Neural progenitor cell (in vitro differentiated cells): ENCODE results near the gene NHLH1. TPM values are rescaled to one million over a fixed set of nuclear protein-coding genes. Genes with fewer than 3 reads are reported as not detected.

Experiments used
- DNase-seq: peaks from one replicate; pipeline ENCODE4 v3.0.0-alpha.2; 2016; ENCODE audit warnings: low spot score
- H2AFZ ChIP-seq: fragments of 200-600 bp; sonication (generic); replicated peaks from 2 replicates; pipeline ENCODE4 v1.6.1; 2016; ENCODE audit warnings: antibody characterized with exemption
- H3F3A ChIP-seq: fragments of 200-600 bp; sonication (generic); 2 replicates; pipeline ENCODE4 v1.6.1; 2016; ENCODE audit warnings: antibody characterized with exemption, low read depth
- H3K27ac ChIP-seq: fragments of 200-600 bp; sonication (generic); 2 replicates; pipeline ENCODE4 v1.5.1; 2016; ENCODE audit warnings: mild to moderate bottlenecking
- H3K27me3 ChIP-seq: fragments of 200-600 bp; sonication (generic); 2 replicates; pipeline ENCODE4 v1.6.1; 2016; ENCODE audit warnings: mild to moderate bottlenecking, moderate library complexity
- H3K36me3 ChIP-seq: fragments of 200-600 bp; sonication (generic); 2 replicates; pipeline ENCODE4 v1.5.1; 2016
- H3K4me1 ChIP-seq: fragments of 200-600 bp; sonication (generic); 2 replicates; pipeline ENCODE4 v1.6.1; 2016; ENCODE audit warnings: mixed run types
- H3K4me2 ChIP-seq: fragments of 200-600 bp; sonication (generic); 2 replicates; pipeline ENCODE4 v1.6.1; 2016
- H3K4me3 ChIP-seq: fragments of 200-600 bp; sonication (generic); 2 replicates; pipeline ENCODE4 v1.5.1; 2016
- H3K79me2 ChIP-seq: fragments of 200-600 bp; sonication (generic); 2 replicates; pipeline ENCODE4 v1.6.1; 2016; ENCODE audit warnings: low read depth
- H3K9ac ChIP-seq: fragments of 200-600 bp; sonication (generic); 2 replicates; pipeline ENCODE4 v1.6.1; 2016
- H3K9me3 ChIP-seq: fragments of 200-600 bp; sonication (generic); 2 replicates; pipeline ENCODE4 v1.5.1; 2016; ENCODE audit warnings: low read depth
- H4K20me1 ChIP-seq: fragments of 200-600 bp; sonication (generic); 2 replicates; pipeline ENCODE4 v1.6.1; 2016; ENCODE audit warnings: low read depth
- H3K27ac Mint-ChIP-seq: 3 replicates; pipeline ENCODE4 v1.8.0; 2021; ENCODE audit warnings: mixed read lengths
- H3K27me3 Mint-ChIP-seq: 2 replicates; pipeline ENCODE4 v1.8.0; 2022; ENCODE audit warnings: low read depth, mild to moderate bottlenecking, inconsistent platforms, moderate library complexity, mixed read lengths; ENCODE audit not compliant: insufficient read depth
- H3K36me3 Mint-ChIP-seq: 3 replicates; pipeline ENCODE4 v1.8.0; 2021; ENCODE audit warnings: mixed read lengths
- H3K4me1 Mint-ChIP-seq: 3 replicates; pipeline ENCODE4 v1.8.0; 2021; ENCODE audit warnings: mixed read lengths
- H3K4me3 Mint-ChIP-seq: 3 replicates; pipeline ENCODE4 v1.8.0; 2021; ENCODE audit warnings: mild to moderate bottlenecking, moderate library complexity, mixed read lengths
- H3K9me3 Mint-ChIP-seq: 3 replicates; pipeline ENCODE4 v1.8.0; 2020; ENCODE audit warnings: mixed read lengths
- EZH2 ChIP-seq: fragments of 200-600 bp; sonication (generic); IDR thresholded peaks from 2 replicates; pipeline ENCODE4 v1.6.1; 2017; ENCODE audit warnings: antibody characterized with exemption, mild to moderate bottlenecking, moderate library complexity
- EZH2phosphoT487 ChIP-seq: fragments of 200-600 bp; sonication (generic); IDR thresholded peaks from 2 replicates; pipeline ENCODE4 v1.6.1; 2017; ENCODE audit warnings: antibody characterized with exemption
- total RNA-seq: library from RNA; depleted of rRNA; stranded (reverse); fragments of >200 nt; gene quantifications from 2 replicates; pipeline ENCODE4 v1.2.3, GENCODE V29; 2015; ENCODE audit warnings: low replicate concordance
- TF ChIP-seq, protein P1 (sequence below): fragments of 200-600 bp; sonication (generic); IDR thresholded peaks from 2 replicates; pipeline ENCODE4 v1.5.1; 2017; ENCODE audit warnings: antibody characterized with exemption, mild to moderate bottlenecking

Gene NHLH1
- total RNA-seq, 1 donor from 2014 or later, result 0.07 TPM

DNA sequence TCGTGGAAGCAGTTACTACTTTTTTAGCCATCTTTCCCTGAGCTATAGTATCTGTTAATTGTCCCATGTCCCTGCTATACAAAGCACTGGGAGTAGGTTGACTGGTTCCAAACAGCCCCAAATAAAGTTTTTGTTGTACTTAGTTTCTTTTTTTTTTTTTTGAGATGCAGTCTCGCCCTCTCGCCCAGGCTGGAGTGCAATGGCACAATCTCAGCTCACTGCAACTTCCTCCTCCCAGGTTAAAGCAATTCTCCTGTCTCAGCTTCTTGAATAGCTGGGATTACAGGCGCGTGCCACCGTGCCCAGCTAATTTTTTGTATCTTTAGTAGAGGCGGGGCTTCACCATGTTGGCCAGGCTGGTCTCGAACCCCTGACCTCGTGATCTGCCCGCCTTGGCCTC lies 20.4 kb upstream of the NHLH1 start:
- H3K4me1 Mint-ChIP-seq, result peaks cover 20% of the 10 kb centered on the region
- no peak overlapping the region for H3K4me3 Mint-ChIP-seq
- H3K9me3 Mint-ChIP-seq, result no peaks in the 10 kb centered on the region
- TF ChIP-seq EZH2phosphoT487 (no peak), EZH2 (no peak)
- TF ChIP-seq, protein P1, sequence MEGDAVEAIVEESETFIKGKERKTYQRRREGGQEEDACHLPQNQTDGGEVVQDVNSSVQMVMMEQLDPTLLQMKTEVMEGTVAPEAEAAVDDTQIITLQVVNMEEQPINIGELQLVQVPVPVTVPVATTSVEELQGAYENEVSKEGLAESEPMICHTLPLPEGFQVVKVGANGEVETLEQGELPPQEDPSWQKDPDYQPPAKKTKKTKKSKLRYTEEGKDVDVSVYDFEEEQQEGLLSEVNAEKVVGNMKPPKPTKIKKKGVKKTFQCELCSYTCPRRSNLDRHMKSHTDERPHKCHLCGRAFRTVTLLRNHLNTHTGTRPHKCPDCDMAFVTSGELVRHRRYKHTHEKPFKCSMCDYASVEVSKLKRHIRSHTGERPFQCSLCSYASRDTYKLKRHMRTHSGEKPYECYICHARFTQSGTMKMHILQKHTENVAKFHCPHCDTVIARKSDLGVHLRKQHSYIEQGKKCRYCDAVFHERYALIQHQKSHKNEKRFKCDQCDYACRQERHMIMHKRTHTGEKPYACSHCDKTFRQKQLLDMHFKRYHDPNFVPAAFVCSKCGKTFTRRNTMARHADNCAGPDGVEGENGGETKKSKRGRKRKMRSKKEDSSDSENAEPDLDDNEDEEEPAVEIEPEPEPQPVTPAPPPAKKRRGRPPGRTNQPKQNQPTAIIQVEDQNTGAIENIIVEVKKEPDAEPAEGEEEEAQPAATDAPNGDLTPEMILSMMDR, result no peak
- no peak overlapping the region for H3K27ac ChIP-seq
- H3K79me2 ChIP-seq, result peaks cover 48% of the 10 kb centered on the region
- no peak overlapping the region for H2AFZ ChIP-seq
- H3F3A ChIP-seq, result no peaks in the 10 kb centered on the region
- H3K27ac Mint-ChIP-seq, result no peak overlapping the region
- peaks cover 2% of the 10 kb centered on the region for H3K27me3 Mint-ChIP-seq
- peaks cover 12% of the 10 kb centered on the region for H4K20me1 ChIP-seq
- no peaks in the 10 kb centered on the region for H3K9me3 ChIP-seq
- H3K4me3 ChIP-seq, result no peak overlapping the region
- H3K9ac ChIP-seq, result no peak overlapping the region
- peaks cover 6% of the 10 kb centered on the region for H3K36me3 ChIP-seq
- no peaks in the 10 kb centered on the region for H3K27me3 ChIP-seq
- H3K4me2 ChIP-seq, result no peak overlapping the region
- H3K36me3 Mint-ChIP-seq, result peaks cover 7% of the 10 kb centered on the region
- peaks cover 10% of the 10 kb centered on the region for H3K4me1 ChIP-seq
- no peak for DNase-seq

DNA sequence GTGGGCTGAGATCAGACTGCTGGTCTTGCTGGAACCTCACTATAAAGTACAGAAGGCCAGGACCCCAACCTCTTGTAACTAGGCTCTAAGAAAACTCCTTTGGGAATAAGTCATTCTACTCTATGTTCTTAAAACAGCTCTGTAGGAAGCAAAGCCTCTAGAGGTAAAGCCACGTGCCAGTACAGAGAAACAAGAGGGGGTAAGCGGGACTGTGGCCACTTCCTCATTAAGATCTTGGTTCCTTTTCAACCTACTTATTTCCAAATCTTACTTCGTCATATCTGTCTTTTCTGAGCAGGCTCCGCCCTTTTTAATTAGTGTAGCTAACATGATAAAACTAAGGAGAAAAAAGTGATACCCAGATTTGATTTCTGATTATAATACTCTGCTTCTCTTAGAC lies 19.9 kb upstream of the NHLH1 start:
- Histone ChIP-seq H3F3A (no peaks in the 10 kb centered on the region), H2AFZ (no peak overlapping the region), H3K36me3 (peaks cover 6% of the 10 kb centered on the region), H3K9ac (no peak overlapping the region), H3K27me3 (no peaks in the 10 kb centered on the region), H4K20me1 (peaks cover 7% of the 10 kb centered on the region), H3K27ac (no peak overlapping the region), H3K4me3 (no peak overlapping the region), H3K4me2 (no peak overlapping the region), H3K9me3 (no peaks in the 10 kb centered on the region), H3K4me1 (peaks cover 5% of the 10 kb centered on the region), H3K79me2 (peaks cover 43% of the 10 kb centered on the region)
- Mint-ChIP-seq H3K4me3 (no peak overlapping the region), H3K9me3 (no peaks in the 10 kb centered on the region), H3K27ac (no peak overlapping the region), H3K36me3 (peaks cover 7% of the 10 kb centered on the region), H3K4me1 (peaks cover 15% of the 10 kb centered on the region), H3K27me3 (peaks cover 2% of the 10 kb centered on the region)
- no peak for DNase-seq
- TF ChIP-seq, protein P1, result no peak
- TF ChIP-seq EZH2phosphoT487 (no peak), EZH2 (no peak)

DNA sequence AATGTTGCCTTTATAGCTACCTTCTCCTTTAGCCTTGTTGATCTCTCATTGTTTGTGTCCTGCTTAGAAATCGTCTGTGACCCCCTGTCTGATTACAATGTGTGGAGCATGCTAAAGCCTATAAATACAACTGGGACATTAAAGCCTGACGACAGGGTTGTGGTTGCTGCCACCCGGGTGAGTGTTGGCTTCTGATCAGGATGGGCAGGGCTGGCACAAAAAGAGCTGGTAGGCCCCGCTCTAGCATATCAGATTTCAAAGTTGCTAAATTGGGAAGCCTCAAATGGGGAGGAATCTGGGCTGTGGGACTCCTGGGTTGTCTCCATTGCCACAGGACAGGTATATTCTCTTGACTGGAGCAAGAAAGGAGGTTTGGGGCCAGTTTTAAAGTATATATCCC lies 15.2 kb upstream of the NHLH1 start:
- no peaks in the 10 kb centered on the region for H3K9me3 Mint-ChIP-seq
- Histone ChIP-seq H3K36me3 (peaks cover 17% of the 10 kb centered on the region), H3K9ac (no peak overlapping the region), H3K27ac (no peak overlapping the region), H3K79me2 (peaks cover 4% of the 10 kb centered on the region), H2AFZ (no peak overlapping the region), H3K4me2 (no peak overlapping the region), H3K27me3 (no peaks in the 10 kb centered on the region), H3K9me3 (no peaks in the 10 kb centered on the region), H3F3A (peaks cover 6% of the 10 kb centered on the region), H3K4me3 (no peak overlapping the region), H3K4me1 (no peaks in the 10 kb centered on the region), H4K20me1 (peaks cover 4% of the 10 kb centered on the region)
- TF ChIP-seq EZH2phosphoT487 (no peak), EZH2 (no peak)
- TF ChIP-seq, protein P1, result no peak
- DNase-seq, result no peak
- H3K27ac Mint-ChIP-seq, result no peak overlapping the region
- no peaks in the 10 kb centered on the region for H3K27me3 Mint-ChIP-seq
- H3K4me1 Mint-ChIP-seq, result no peaks in the 10 kb centered on the region
- peaks cover 34% of the 10 kb centered on the region for H3K36me3 Mint-ChIP-seq
- H3K4me3 Mint-ChIP-seq, result no peak overlapping the region
